Gastrocnemius medialis (tissue), 4 donors: ENCODE data around the gene COL19A1.

Source experiments
- POLR2A ChIP-seq, 2 donors: fragments of 450-650 bp; IDR thresholded peaks; one replicate each; pipeline ENCODE4 v1.6.1; 2017; ENCODE audit warnings: antibody characterized with exemption in 2 of 2, mild to moderate bottlenecking in 2 of 2, moderate library complexity in 2 of 2
- TF ChIP-seq, protein P1 (sequence below), 5 experiments: fragments of 450-650 bp in 3 of 5; fragments of 200-600 bp in 2 of 5; sonication (generic) in 2 of 5; IDR thresholded peaks in 4 of 5; conservative IDR thresholded peaks in 1 of 5; 1 replicate in 4 of 5; 2 replicates in 1 of 5; pipeline ENCODE4 v1.5.1; 2016 to 2019; ENCODE audit warnings: antibody characterized with exemption in 5 of 5, mild to moderate bottlenecking in 3 of 5, moderate library complexity in 3 of 5

DNA sequence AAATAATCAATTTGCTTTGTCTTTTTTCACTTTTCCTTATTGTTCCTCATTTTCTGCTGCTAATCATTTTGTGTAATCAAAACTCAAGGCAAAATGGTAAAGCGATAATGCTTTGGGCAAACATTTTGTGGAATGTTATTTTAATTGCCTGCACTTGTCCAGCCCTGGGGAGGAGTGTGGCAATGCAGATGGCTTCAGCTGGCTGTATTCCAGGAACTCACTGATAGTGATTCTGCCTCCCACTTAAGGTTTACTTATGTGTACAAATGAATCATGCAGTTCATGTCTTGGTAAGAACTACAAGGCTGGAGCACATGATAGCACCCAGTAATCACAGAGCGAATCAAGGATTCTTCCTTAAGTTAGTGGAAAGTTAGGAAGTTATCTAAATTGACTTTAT, 107.8 kb downstream of the COL19A1 start:
- TF ChIP-seq POLR2A (IDR thresholded peaks at IDR 0.05), result no peak
- TF ChIP-seq, protein P1, sequence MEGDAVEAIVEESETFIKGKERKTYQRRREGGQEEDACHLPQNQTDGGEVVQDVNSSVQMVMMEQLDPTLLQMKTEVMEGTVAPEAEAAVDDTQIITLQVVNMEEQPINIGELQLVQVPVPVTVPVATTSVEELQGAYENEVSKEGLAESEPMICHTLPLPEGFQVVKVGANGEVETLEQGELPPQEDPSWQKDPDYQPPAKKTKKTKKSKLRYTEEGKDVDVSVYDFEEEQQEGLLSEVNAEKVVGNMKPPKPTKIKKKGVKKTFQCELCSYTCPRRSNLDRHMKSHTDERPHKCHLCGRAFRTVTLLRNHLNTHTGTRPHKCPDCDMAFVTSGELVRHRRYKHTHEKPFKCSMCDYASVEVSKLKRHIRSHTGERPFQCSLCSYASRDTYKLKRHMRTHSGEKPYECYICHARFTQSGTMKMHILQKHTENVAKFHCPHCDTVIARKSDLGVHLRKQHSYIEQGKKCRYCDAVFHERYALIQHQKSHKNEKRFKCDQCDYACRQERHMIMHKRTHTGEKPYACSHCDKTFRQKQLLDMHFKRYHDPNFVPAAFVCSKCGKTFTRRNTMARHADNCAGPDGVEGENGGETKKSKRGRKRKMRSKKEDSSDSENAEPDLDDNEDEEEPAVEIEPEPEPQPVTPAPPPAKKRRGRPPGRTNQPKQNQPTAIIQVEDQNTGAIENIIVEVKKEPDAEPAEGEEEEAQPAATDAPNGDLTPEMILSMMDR (IDR thresholded peaks at IDR 0.05 in 4 of 5, conservative IDR thresholded peaks at IDR 0.05 in 1 of 5), result no peak
